HepG2 (cell line): Measurements from ENCODE around the gene CYP27A1. TPM values are rescaled to one million over a fixed set of nuclear protein-coding genes. Genes with fewer than 3 reads are reported as not detected.

Experiments
- ADNP ChIP-seq: sonication (generic); formaldehyde crosslinking; IDR thresholded peaks from 2 replicates; pipeline ENCODE4 v1.4.0; 2020; ENCODE audit warnings: missing genetic modification reagents
- CEBPG ChIP-seq: IDR thresholded peaks from 2 replicates; pipeline ENCODE4 v1.6.1; 2016
- ELF3 ChIP-seq: IDR thresholded peaks from 2 replicates; pipeline ENCODE4 v1.6.1; 2016; ENCODE audit warnings: missing genetic modification reagents, missing compliant biosample characterization
- FLYWCH1 ChIP-seq: sonication (generic); formaldehyde crosslinking; IDR thresholded peaks from 2 replicates; pipeline ENCODE4 v1.8.1; 2023; ENCODE audit warnings: mild to moderate bottlenecking, missing genetic modification reagents
- HNF4G ChIP-seq, 2 experiments: sonication (generic) in 1 of 2; formaldehyde crosslinking in 1 of 2; IDR thresholded peaks; 2 replicates each; pipeline versions ENCODE4 v1.4.0 to v1.6.1; 2011 to 2020; ENCODE audit warnings: borderline replicate concordance in 2 of 2, low read depth in 2 of 2, mild to moderate bottlenecking in 2 of 2, low read length in 1 of 2, missing genetic modification reagents in 1 of 2, moderate library complexity in 1 of 2
- HOXA3 ChIP-seq: sonication (generic); formaldehyde crosslinking; IDR thresholded peaks from 2 replicates; pipeline ENCODE4 v1.5.0; 2020; ENCODE audit warnings: missing genetic modification reagents
- MAFG ChIP-seq: sonication (generic); formaldehyde crosslinking; IDR thresholded peaks from 2 replicates; pipeline ENCODE4 v1.5.1; 2020; ENCODE audit warnings: mild to moderate bottlenecking, missing genetic modification reagents
- NR2F1 ChIP-seq, 2 experiments: fragments of 450-650 bp in 1 of 2; formaldehyde crosslinking in 1 of 2; IDR thresholded peaks; 2 replicates each; pipeline versions ENCODE4 v1.5.0 to v1.6.1; 2016 to 2020; ENCODE audit warnings: mild to moderate bottlenecking in 1 of 2, missing compliant biosample characterization in 1 of 2, missing genetic modification reagents in 1 of 2, moderate library complexity in 1 of 2
- PHF8 ChIP-seq: sonication (generic); formaldehyde crosslinking; IDR thresholded peaks from 2 replicates; pipeline ENCODE4 v1.5.0; 2020; ENCODE audit warnings: missing genetic modification reagents
- RCOR2 ChIP-seq: IDR thresholded peaks from 2 replicates; pipeline ENCODE4 v1.6.1; 2016; ENCODE audit warnings: missing biosample characterization, missing genetic modification reagents
- RXRA ChIP-seq: sonication (generic); formaldehyde crosslinking; IDR thresholded peaks from 2 replicates; pipeline ENCODE4 v1.5.1; 2020; ENCODE audit warnings: missing genetic modification reagents
- SIX4 ChIP-seq: sonication (generic); formaldehyde crosslinking; IDR thresholded peaks from 2 replicates; pipeline ENCODE4 v1.4.0; 2020; ENCODE audit warnings: missing genetic modification reagents
- SOX13 ChIP-seq, 3 experiments: fragments of 450-650 bp in 1 of 3; sonication (generic) in 1 of 3; formaldehyde crosslinking in 1 of 3; IDR thresholded peaks in 2 of 3; conservative IDR thresholded peaks in 1 of 3; 2 replicates each; pipeline versions ENCODE4 v1.5.0 to v1.6.1; 2016 to 2020; ENCODE audit warnings: antibody characterized with exemption in 1 of 3, mild to moderate bottlenecking in 1 of 3, missing compliant biosample characterization in 1 of 3, missing genetic modification reagents in 1 of 3, moderate library complexity in 1 of 3
- ZBTB20 ChIP-seq: sonication (generic); formaldehyde crosslinking; IDR thresholded peaks from 2 replicates; pipeline ENCODE4 v1.8.1; 2023; ENCODE audit warnings: missing genetic modification reagents, low read depth, mild to moderate bottlenecking, borderline replicate concordance
- ZC3H4 ChIP-seq: sonication (generic); formaldehyde crosslinking; IDR thresholded peaks from 2 replicates; pipeline ENCODE4 v1.4.0; 2020; ENCODE audit warnings: missing genetic modification reagents, borderline replicate concordance
- ZMYM4 ChIP-seq: sonication (generic); formaldehyde crosslinking; IDR thresholded peaks from 2 replicates; pipeline ENCODE4 v1.8.1; 2023; ENCODE audit warnings: mild to moderate bottlenecking, missing genetic modification reagents
- ZNF337 ChIP-seq: sonication (generic); formaldehyde crosslinking; IDR thresholded peaks from 2 replicates; pipeline ENCODE4 v1.5.1; 2020; ENCODE audit warnings: missing genetic modification reagents, low read depth, mild to moderate bottlenecking, borderline replicate concordance
- ZNF563 ChIP-seq: sonication (generic); formaldehyde crosslinking; IDR thresholded peaks from 2 replicates; pipeline ENCODE4 v1.8.0; 2022; ENCODE audit warnings: mild to moderate bottlenecking, moderate library complexity, missing genetic modification reagents
- ZNF768 ChIP-seq: sonication (generic); formaldehyde crosslinking; IDR thresholded peaks from 2 replicates; pipeline ENCODE4 v1.4.0; 2020; ENCODE audit warnings: missing genetic modification reagents
- ZNF772 ChIP-seq: sonication (generic); formaldehyde crosslinking; IDR thresholded peaks from 2 replicates; pipeline ENCODE4 v1.5.0; 2020; ENCODE audit warnings: mild to moderate bottlenecking, missing genetic modification reagents
- ZNF816 ChIP-seq: sonication (generic); formaldehyde crosslinking; IDR thresholded peaks from 2 replicates; pipeline ENCODE4 v1.8.0; 2022; ENCODE audit warnings: missing genetic modification reagents, mild to moderate bottlenecking, borderline replicate concordance
- polyA plus RNA-seq, 8 experiments: library from polyadenylated mRNA; depleted of rRNA in 3 of 8; stranded (reverse) in 7 of 8; unstranded in 1 of 8; fragments of >200 nt; fragmentation: Illumina TruSeq in 4 of 8; extraction: Trizol in 4 of 8; gene quantifications; 2 replicates each; pipeline versions ENCODE4 v1.2.1 to v1.2.3, GENCODE V29; 2011 to 2016; ENCODE audit warnings: low read depth in 4 of 8, missing spikeins in 1 of 8, mixed read lengths in 1 of 8; ENCODE audit not compliant: insufficient read depth in 1 of 8
- total RNA-seq, 5 experiments: library from RNA; depleted of rRNA; stranded (reverse); fragments of >200 nt; fragmentation: Illumina TruSeq; extraction: Trizol; gene quantifications; 2 replicates each; pipeline ENCODE4 v1.2.3, GENCODE V29; 2016; ENCODE audit warnings: low read depth in 1 of 5
- TF ChIP-seq, protein P1 (sequence below): IDR thresholded peaks from 2 replicates; pipeline ENCODE4 v1.4.0; 2020; ENCODE audit warnings: mild to moderate bottlenecking, missing genetic modification reagents
- TF ChIP-seq, protein P2 (sequence below): sonication (generic); formaldehyde crosslinking; IDR thresholded peaks from 2 replicates; pipeline ENCODE4 v1.4.0; 2020; ENCODE audit warnings: missing genetic modification reagents

Gene CYP27A1
- total and polyA plus RNA-seq, 2 of the 13 experiments (the other 11 are each of a cell fraction or from before 2014, with no cell fraction given): 157 to 266 TPM

DNA sequence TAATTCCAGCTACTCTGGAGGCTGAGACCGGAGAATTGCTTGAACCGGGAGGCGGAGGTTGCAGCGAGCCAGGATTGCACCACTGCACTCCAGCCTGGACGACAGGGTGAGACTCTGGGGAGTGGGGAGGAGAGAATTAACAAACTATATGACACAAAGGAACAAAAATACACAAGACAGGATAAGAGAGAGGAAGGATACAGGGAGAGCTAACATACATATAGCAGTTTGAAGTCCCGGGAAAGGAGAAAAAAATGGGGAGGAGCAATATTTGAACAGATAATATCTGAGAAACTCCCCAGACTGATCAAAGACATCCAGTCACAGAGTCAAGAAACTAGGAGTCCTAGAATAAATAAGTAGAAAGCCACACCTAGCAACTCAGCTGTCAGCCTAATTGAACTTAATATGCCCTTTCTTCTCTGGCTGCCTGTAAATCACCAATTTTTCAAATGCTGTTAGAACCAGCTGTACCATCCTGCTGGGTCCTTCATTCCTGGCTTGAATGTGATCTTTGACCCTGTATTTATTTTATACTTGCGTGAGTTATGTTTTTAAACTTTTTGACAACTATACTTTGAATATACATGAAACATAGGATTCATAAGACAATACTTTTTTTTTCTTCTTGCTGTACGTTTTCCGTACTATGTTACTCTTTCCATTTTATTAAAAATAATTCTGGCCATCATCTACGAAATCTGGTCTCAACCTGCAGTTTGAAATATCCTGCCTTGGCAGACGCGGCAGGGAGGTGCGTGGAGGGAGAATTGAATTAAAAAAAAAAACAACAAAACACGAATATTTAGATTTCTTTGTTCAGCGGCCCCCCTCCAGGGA, 876 bp upstream of the CYP27A1 start (continued):
- TF ChIP-seq ZNF563 (CRISPR knock-in tag) (no peak), RCOR2 (CRISPR knock-in tag) (peak; percentile 75; the same call in 1 of the 2 replicates), MAFG (CRISPR knock-in tag) (no peak), HOXA3 (peak; percentile 40; the same call in 1 of the 2 replicates), ZNF768 (CRISPR knock-in tag) (peak; percentile 38; the same call in 1 of the 2 replicates), ZBTB20 (CRISPR knock-in tag) (no peak), SIX4 (CRISPR knock-in tag) (no peak; the same call in 1 of the 2 replicates), ZC3H4 (CRISPR knock-in tag) (peak; percentile 74; the same call in 1 of the 2 replicates), NR2F1 (CRISPR knock-in tag; IDR thresholded peaks at IDR 0.05) (peak in 1 of 2 experiments; percentile 28; a peak in 1 of 4 replicates), ZMYM4 (CRISPR knock-in tag) (no peak), PHF8 (CRISPR knock-in tag) (0 out of 2 replicates have a peak, but pooled peaks have one; percentile 19), SOX13 (IDR thresholded peaks at IDR 0.05) (no peak), SOX13 (CRISPR knock-in tag; conservative IDR thresholded peaks at IDR 0.05 in 1 of 2, IDR thresholded peaks at IDR 0.05 in 1 of 2) (peak in 1 of 2 experiments; percentile 42; a peak in 1 of 4 replicates), ADNP (peak; percentile 97), RXRA (0 out of 2 replicates have a peak, but pooled peaks have one; percentile 43), HNF4G (IDR thresholded peaks at IDR 0.05; ENCODE audit: borderline replicate concordance, low read depth, low read length) (peak; percentile 66), HNF4G (CRISPR knock-in tag; IDR thresholded peaks at IDR 0.05; ENCODE audit: borderline replicate concordance, low read depth) (0 out of 2 replicates have a peak, but pooled peaks have one; percentile 26), CEBPG (CRISPR knock-in tag) (peak; percentile 85), ELF3 (peak; percentile 28; the same call in 1 of the 2 replicates), ZNF816 (CRISPR knock-in tag) (no peak), ZNF337 (CRISPR knock-in tag) (no peak), ZNF772 (CRISPR knock-in tag) (peak; percentile 52; the same call in 1 of the 2 replicates), FLYWCH1 (no peak)
- TF ChIP-seq, protein P1, sequence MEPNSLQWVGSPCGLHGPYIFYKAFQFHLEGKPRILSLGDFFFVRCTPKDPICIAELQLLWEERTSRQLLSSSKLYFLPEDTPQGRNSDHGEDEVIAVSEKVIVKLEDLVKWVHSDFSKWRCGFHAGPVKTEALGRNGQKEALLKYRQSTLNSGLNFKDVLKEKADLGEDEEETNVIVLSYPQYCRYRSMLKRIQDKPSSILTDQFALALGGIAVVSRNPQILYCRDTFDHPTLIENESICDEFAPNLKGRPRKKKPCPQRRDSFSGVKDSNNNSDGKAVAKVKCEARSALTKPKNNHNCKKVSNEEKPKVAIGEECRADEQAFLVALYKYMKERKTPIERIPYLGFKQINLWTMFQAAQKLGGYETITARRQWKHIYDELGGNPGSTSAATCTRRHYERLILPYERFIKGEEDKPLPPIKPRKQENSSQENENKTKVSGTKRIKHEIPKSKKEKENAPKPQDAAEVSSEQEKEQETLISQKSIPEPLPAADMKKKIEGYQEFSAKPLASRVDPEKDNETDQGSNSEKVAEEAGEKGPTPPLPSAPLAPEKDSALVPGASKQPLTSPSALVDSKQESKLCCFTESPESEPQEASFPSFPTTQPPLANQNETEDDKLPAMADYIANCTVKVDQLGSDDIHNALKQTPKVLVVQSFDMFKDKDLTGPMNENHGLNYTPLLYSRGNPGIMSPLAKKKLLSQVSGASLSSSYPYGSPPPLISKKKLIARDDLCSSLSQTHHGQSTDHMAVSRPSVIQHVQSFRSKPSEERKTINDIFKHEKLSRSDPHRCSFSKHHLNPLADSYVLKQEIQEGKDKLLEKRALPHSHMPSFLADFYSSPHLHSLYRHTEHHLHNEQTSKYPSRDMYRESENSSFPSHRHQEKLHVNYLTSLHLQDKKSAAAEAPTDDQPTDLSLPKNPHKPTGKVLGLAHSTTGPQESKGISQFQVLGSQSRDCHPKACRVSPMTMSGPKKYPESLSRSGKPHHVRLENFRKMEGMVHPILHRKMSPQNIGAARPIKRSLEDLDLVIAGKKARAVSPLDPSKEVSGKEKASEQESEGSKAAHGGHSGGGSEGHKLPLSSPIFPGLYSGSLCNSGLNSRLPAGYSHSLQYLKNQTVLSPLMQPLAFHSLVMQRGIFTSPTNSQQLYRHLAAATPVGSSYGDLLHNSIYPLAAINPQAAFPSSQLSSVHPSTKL (CRISPR knock-in tag): peak; percentile 46; the same call in 1 of the 2 replicates
- TF ChIP-seq, protein P2, sequence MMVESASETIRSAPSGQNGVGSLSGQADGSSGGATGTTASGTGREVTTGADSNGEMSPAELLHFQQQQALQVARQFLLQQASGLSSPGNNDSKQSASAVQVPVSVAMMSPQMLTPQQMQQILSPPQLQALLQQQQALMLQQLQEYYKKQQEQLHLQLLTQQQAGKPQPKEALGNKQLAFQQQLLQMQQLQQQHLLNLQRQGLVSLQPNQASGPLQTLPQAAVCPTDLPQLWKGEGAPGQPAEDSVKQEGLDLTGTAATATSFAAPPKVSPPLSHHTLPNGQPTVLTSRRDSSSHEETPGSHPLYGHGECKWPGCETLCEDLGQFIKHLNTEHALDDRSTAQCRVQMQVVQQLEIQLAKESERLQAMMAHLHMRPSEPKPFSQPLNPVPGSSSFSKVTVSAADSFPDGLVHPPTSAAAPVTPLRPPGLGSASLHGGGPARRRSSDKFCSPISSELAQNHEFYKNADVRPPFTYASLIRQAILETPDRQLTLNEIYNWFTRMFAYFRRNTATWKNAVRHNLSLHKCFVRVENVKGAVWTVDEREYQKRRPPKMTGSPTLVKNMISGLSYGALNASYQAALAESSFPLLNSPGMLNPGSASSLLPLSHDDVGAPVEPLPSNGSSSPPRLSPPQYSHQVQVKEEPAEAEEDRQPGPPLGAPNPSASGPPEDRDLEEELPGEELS: peak; percentile 66; the same call in 1 of the 2 replicates
